HG02588 (cell line): ENCODE data around the gene NUP62CL.
"Not testable (repeated sequence)": the region's sequence is repeated elsewhere in the genome, so short reads cannot be mapped to it uniquely, and the experiment has no call there.

Experiments
- ATAC-seq: cut with Tn5 transposase; IDR thresholded peaks from one replicate; pipeline ENCODE4 v1.9.1; 2021; ENCODE audit warnings: mild to moderate bottlenecking, moderate library complexity; ENCODE audit not compliant: unreplicated experiment

NUP62CL gene, protein sequence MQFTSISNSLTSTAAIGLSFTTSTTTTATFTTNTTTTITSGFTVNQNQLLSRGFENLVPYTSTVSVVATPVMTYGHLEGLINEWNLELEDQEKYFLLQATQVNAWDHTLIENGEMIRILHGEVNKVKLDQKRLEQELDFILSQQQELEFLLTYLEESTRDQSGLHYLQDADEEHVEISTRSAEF

GRCh38 chrX:107205770-107206696 lies at the start of gene NUP62CL, which contains the start of gene DNAAF6:
TSS of gene NUP62CL (minus strand) at chrX:107206433. CDS start at chrX:107175146, 31,287 bp downstream.
TSS of gene DNAAF6 (plus strand) at chrX:107206611. CDS start at chrX:107212876, 6,265 bp downstream.
- ATAC-seq: peak; percentile 95

GRCh38 chrX:107228486-107228819 lies 22.2 kb upstream of the NUP62CL start:
- ATAC-seq: no peak

DNA sequence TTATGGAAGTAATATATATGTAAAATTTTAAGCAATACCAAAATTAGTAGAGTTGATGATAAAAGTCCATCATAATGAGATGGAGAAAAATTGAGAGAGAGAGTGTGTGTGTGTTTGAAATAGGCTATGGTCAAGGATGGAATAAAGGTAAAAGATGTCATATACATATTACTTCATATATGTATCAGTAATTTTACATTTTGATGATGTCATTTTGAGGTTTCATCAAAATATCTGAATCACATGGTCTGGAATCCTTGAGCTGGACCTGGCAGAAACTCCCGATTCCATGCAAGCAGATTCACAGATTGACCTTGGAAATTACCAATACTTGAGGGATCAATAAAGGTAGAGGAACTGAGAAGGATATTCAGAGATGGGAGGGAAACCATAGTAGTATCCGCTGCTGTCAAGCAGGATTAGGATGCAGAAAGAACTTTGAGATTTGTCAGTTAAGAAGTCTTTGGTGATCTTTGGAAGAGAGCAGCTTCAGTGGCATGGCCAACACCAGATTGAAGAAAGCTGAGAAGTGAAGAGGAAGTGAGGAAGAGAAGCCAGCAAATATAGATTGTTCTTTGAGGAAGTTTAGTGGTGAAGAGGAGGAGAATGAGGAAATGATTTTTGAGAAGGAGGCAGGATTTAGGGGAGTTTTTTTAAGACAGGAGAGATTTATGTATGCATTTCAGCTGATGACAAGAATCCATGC lies 21.7 kb upstream of the NUP62CL start:
- ATAC-seq: no peak

DNA sequence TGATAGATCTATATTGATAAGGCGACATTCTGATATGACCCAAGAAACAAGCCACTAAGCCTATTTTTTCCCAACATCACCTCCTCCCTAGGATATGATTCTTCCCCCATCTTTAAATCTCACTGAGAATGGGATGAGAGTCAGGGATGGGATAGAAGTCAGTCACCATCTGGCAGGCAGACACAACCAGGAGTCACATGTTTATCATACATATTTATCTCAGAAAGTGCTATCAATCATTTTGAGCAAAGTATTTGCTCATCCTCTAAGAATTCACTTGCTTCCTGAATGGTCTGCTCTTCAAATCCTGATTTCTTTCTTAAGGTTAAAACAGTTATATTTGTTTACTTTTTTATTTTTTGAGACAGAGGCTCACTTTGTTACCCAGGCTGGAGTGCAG lies 20.5 kb upstream of the NUP62CL start:
- no peak for ATAC-seq

GRCh38 chrX:107213477-107213876 lies 7.2 kb upstream of the NUP62CL start:
- no peak for ATAC-seq

GRCh38 chrX:107207943-107208342 lies 1.7 kb upstream of the NUP62CL start:
- no peak for ATAC-seq

- ATAC-seq: no peak
These were observed 856 bp upstream of the NUP62CL start for GRCh38 chrX:107207089-107207488.

- ATAC-seq: no peak
These were observed 448 bp upstream of the NUP62CL start for GRCh38 chrX:107206697-107207065.

DNA sequence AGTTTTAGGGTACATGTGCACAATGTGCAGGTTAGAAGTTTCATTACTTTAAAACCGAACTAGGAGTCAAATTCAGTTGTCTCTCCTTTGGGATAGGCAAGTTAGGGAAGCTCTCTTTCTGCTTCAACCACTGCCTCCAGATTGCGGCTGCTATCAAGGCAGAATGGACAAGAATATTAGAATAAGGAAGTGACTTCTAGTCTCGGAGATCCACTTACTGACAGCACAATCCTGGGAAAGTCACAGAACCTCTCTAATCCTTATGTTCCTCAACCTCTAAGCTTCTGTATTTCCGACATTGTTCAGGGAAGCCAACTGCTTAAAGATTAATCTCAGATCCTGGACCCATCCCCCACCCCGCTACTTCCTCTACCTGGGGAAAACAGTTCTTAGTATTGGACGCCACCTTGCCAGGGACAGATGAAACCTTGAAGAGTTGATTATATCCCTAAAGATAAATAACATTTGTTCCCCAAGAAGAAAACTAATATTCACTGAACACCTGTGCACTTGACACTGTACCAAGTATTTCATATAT lies 2.1 kb downstream of the NUP62CL start:
- ATAC-seq: no peak

DNA sequence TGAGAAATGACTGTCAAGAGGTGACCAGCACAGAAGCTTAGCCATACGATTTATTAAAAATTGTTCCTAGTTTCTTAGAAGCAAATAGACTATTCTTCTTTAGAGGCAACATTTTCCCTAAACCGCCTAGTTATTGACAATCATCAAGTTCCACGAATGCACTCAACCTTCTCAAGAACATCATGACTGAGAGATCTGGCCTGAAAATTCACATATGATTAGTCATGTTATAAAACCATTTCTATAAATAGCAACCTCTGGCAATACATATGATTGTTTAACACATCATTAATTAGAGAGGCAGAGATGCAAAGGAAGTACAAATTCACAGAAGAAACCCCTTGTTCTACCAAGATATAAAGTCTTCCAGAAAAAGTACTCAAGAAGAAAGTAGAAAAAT lies 6.7 kb downstream of the NUP62CL start:
- no peak for ATAC-seq

- ATAC-seq: not testable (repeated sequence)
These were observed 8.2 kb downstream of the NUP62CL start for GRCh38 chrX:107198074-107198473.

DNA sequence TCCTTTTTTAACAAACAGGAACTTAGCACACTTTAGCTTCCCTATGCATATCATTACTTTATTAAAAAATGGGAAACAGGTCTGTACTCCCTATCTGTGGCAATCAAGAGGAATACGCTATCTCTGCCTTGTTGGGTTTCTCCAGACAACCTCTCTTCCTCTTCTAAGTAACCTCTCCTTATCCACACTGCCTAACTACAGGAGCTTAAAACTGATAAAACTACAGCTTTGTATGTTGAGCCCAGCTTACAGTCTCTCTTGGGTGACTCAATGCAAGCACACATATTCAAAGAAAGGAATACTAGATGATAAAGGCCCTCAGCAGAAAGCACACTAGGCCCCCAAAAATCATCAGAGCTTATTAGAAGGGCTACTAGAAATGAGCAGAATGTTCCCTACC lies 8.9 kb downstream of the NUP62CL start:
- no peak for ATAC-seq

GRCh38 chrX:107171369-107172102 lies 34.7 kb downstream of the NUP62CL start:
- no peak for ATAC-seq

- ATAC-seq: no peak
These were observed 37.5 kb downstream of the NUP62CL start for GRCh38 chrX:107168712-107169111.

- ATAC-seq: no peak
These were observed 38.0 kb downstream of the NUP62CL start for GRCh38 chrX:107168257-107168656.

DNA sequence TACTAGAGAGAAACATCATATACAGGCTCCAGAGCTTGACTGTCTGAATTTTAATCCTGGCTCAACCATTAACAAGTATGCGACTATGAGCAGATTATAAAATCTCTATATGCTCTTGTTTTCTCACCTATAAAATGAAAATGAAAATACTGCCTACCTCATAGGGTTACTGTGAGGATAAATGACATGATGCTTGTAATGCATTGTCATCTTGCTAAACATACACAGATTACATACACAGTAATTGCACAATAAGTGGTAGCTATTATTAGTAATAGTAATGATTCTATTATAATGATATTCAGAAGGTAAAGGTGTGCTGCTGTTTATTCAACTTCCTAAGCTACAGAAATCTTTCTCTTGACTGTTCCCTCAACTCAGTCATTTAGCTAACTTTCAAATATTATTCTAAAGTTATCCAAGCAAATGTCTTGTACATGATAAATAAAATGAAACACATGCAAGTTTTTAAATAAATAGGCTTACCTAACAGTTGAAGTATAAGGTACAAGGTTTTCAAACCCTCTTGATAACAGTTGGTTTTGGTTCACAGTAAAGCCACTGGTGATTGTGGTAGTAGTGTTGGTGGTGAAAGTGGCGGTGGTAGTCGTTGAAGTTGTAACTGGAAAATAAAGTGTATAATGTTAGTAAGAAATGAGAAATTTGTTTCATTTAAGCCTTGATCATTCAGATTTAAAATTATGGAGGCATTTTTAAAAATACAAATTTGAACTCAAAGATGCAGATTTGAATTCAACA lies 38.9 kb downstream of the NUP62CL start:
- no peak for ATAC-seq

DNA sequence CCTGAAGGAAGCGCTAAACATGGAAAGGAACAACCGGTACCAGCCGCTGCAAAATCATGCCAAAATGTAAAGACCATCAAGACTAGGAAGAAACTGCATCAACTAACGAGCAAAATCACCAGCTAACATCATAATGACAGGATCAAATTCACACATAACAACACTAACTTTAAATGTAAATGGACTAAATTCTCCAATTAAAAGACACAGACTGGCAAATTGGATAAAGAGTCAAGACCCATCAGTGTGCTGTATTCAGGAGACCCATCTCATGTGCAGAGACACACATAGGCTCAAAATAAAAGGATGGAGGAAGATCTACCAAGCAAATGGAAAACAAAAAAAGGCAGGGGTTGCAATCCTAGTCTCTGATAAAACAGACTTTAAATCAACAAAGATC lies 48.6 kb downstream of the NUP62CL start:
- not testable (repeated sequence) for ATAC-seq

DNA sequence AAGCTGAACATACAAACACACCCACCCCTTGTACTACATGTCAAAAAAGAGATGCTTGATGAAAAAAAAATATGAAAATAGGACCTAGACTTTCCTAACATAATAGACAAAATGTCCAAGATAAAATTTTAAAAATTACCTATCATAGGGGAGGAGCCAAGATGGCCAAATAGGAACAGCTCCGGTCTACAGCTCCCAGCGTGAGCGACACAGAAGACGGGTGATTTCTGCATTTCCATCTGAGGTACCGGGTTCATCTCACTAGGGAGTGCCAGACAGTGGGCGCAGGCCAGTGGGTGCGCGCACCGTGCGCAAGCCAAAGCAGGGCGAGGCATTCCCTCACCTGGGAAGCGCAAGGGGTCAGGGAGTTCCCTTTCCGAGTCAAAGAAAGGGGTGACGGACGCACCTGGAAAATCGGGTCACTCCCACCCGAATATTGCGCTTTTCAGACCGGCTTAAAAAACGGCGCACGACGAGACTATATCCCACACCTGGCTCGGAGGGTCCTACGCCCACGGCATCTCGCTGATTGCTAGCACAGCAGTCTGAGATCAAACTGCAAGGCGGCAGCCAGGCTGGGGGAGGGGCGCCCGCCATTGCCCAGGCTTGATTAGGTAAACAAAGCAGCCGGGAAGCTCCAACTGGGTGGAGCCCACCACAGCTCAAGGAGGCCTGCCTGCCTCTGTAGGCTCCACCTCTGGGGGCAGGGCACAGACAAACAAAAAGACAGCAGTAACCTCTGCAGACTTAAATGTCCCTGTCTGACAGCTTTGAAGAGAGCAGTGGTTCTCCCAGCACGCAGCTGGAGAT lies 50.4 kb downstream of the NUP62CL start:
- ATAC-seq: not testable (repeated sequence)
